Right renal cortex interstitium (tissue), 3 donors: ENCODE measurements around the gene DGKB. TPM values are rescaled to one million over a fixed set of nuclear protein-coding genes. Genes with fewer than 3 reads are reported as not detected.

ENCODE experiments used
- DNase-seq, 3 donors: peaks; one replicate each; pipeline ENCODE4 v3.0.0-alpha.2; 2013; ENCODE audit warnings: low read depth in 3 of 3, low spot score in 2 of 3
- polyA plus RNA-seq, 3 donors: library from polyadenylated mRNA; unstranded; fragments of 120-200 nt; gene quantifications; one replicate each; pipeline ENCODE4 v1.2.1, GENCODE V29; 2013; ENCODE audit not compliant: insufficient read length in 3 of 3

The DGKB gene
- polyA plus RNA-seq, 3 donors = 2.5 to 3.9 (median 2.7) TPM

- no peak for DNase-seq
These were observed 660.4 kb downstream of the DGKB start for GRCh38 chr7:14242175-14242574.

- DNase-seq = no peak
These were observed 665.7 kb downstream of the DGKB start for GRCh38 chr7:14236834-14237233.

DNA sequence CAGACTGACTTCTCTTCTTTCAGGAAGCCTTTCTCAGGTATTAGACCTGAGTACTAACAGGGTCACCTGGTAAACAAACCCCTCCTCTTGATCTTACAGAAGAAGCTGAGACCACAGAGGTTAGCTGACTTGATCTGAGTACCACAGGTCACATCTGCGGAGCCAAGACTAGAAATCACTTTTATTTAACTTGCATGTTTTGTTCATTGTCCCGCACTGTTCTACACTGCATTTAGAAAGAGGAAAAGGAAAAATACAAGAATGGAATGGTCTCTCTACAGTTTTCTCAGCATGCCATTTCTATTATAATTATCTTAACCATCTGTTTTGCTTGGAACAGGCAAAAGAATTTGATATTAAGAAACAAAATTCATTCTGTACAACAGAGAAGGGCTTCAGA, 667.5 kb downstream of the DGKB start:
- DNase-seq = no peak

DNA sequence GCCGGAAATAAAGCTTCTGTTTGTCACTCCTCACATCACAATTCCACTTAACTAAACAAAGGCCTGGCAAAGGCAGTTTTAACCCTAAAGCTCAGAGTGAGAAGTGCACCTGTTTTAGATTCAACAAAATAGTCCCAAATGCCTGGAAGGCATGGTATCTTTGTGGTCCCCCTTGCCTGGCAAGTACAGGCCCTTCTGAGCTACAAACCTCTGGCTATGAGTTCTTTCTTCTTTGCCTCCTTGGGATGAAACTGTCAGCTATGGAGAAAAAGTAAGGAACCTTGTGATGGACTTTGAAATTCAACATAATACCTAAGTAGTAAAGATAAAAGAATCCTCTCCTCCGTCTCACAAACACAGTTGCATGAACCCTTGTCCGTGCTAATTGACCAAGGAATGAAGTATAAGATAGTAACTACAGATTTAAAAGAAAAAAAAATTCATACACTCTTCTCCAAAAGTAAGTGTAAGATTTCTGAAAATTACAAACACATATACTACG, 668.6 kb downstream of the DGKB start:
- DNase-seq = no peak

DNA sequence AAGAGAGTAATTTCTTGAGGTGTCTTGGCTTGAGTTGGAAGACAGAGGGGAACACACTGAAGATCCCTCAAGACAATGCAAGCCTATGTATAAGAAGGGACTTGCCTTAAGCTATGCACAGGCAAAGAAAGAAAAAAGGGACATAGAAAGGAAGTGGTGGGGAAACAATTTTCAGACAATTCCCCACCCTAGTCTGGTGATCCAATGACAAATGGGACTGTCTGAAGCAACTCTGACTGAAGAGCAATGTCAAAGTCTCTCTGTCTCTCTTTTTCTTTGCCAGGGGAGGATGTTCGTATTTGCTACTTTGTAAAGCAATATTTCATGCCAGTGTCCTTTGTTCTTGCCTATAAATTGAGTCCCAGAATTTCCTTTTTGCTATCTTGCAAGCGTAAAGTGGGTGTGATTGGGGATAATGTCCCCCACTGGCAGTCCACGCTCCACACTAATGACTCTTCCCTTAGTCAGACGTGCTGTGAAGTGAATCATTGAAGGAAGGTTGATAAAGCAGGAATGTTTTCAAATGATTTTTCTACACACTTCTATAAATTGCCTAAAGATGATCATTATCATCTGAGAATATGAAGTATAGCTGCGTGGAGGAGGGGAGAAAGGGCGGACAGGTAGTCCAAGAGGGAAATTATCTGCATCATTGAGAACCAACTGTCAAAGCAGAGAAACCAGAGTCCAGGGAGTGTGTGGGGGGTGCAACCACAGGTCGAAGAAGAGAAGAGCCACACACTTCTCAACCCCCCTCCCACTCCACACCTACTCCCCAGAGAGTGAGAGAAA, 669.3 kb downstream of the DGKB start:
- no peak for DNase-seq

DNA sequence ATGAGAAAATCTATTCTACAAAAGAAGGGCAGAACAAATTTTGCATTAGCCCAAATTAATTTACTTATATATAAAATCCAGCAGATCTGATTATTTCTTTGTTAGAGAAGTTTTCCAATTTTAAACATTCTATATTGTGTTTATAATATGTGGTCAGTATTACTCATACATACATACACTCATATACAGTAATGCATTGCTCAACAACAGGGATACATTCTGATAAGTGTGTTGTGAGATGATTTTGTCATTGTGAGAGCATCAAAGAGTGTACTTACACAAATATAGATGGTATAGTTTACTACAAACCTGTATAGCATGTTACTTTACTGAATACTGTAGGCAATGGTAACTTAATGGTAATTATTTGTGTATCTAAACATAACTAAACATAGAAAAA, 673.5 kb downstream of the DGKB start:
- DNase-seq = no peak

DNA sequence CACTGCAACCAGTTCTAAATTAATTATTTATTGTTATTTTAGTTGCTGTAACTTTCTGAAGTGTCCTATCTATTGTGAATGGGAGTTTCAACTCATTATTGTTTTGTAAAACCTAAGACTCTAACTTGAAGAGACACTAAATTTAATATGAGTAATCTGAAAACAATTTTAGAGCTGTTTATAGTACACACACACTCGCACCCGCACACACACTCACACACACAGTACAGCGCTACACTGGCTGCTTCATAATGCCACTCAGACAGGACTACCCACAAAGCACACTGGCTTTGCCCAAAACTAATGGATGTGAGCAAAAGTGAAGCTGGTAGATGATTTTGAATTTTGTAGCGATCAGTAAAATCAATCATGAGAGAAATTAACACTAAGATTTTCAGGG, 674.2 kb downstream of the DGKB start:
- no peak for DNase-seq

DNA sequence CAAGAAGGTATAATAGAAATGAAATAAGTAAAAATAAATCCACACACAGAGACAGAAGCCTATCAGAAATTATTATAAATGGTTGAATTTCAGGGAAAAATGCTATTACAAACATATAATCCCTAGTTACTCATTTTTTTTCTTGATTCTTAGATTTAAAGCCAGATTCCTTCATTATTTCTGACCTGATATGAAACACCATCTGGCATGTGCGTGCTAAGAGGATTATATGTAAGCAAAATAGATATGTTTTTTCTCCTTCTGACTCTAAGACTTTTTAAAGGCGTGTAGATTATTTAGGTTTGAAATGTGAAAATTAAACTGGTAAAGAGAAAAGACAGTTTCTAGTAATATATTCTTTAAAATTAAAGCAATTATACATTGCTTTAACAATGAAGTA, 676.4 kb downstream of the DGKB start:
- DNase-seq = no peak

- DNase-seq = no peak
These were observed 683.4 kb downstream of the DGKB start for GRCh38 chr7:14219125-14219524.

- no peak for DNase-seq
These were observed 684.2 kb downstream of the DGKB start for GRCh38 chr7:14218338-14218737.

DNA sequence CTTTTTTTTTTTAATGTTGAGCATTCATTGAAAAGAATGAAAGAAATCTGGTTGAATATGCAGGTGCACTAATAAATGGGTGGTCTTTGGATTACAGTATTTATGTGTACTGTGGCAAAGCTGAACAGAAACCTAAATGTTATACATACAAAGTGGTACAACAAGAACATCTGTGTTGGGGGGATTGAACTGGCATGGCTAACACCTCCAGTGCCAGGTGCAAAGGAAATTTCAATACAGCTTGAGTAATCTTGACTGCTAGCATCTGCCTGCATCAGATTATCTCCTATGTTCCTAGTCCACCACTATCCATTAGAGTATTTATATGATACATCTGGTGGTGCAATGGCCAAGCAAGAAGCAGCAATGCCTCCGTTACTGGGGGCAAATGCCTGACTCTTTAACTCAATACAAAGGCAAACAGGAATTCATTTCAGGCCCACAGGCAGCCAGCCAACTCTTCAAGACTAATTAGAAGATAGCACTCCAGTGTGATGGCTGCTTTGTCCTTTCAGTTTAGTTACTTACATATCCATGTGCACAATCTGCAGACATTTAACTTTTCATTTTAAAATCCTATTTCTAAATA, 692.6 kb downstream of the DGKB start:
- no peak for DNase-seq

- DNase-seq = no peak
These were observed 694.8 kb downstream of the DGKB start for GRCh38 chr7:14207711-14208110.

- DNase-seq = no peak
These were observed 695.4 kb downstream of the DGKB start for GRCh38 chr7:14207138-14207537.

DNA sequence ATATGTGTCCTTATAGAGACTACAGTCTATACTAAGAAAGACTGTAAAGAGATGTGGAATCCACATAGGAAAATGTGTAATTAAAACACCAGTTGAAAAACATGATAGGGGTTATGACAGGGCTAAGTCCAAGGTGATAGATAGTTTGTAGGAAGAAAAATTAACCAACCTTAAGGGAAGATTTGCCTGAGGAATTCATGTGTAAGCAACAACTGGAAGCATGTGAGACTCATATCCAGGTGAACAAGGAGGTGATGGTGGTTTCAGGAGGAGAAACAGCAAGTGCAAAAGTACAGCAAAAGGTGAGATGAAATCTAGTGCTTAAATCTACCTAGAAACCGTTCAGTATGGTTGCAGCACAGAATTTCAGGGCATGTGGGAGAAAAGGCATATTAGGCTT, 696.4 kb downstream of the DGKB start:
- DNase-seq = no peak

GRCh38 chr7:14201353-14201752, 701.2 kb downstream of the DGKB start:
- DNase-seq = no peak

- DNase-seq = no peak
These were observed 703.2 kb downstream of the DGKB start for GRCh38 chr7:14199336-14199735.

GRCh38 chr7:14197280-14197679, 705.3 kb downstream of the DGKB start:
- DNase-seq = no peak

GRCh38 chr7:14196555-14196954, 706.0 kb downstream of the DGKB start:
- DNase-seq = no peak

DNA sequence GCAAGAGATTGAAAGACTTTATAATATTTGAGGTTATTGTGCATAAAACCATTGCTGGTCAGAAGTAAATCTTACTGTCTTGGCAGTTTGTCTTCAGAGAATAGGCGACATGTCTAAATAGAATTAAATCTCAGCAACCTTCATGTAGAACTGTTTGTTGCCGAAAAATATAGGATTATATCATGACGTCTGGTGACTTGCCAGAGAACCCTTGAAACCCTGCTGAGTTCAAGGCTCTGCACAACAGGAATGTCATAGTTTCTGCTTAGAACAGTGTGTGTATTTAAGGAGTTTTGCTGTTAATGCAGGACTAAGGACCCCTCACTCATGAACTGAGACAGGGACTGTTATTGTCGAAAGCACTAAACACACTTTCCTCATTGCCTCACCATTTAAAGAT, 706.7 kb downstream of the DGKB start:
- no peak for DNase-seq

- DNase-seq = no peak
These were observed 707.5 kb downstream of the DGKB start for GRCh38 chr7:14195079-14195478.

GRCh38 chr7:14191686-14192098, 710.9 kb downstream of the DGKB start:
- DNase-seq = no peak

DNA sequence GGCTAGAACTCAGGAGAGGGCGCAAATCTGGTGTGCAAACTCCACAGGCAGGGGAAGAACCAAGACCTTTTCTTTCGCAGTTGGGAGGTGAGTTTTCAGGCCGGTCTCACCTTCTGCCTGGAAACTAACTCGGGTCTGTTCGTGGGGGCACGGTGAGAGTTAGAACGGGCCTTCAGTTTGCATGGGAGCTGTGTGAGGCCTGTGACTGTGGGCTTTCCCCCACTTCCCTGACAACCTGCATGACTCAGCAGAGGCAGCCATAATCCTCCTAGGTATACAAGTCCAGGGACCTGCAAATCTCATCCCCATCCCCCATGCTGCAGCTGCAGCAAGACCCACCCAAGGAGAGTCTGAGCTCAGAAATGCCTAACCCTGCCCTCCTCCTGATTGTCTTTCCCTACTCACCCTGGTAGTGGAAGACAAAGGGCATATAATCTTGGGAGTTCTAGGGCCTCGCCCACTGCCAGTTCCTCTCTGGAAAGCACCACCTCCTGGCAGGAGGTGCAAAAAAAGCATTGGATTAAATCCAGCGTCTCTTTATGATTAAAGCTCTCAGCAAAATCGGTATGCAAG, 718.2 kb downstream of the DGKB start:
- no peak for DNase-seq
